ENCODE measurements around the gene PLAGL2.

GRCh38 chr20:32179934-32180333 lies 27.6 kb downstream of the PLAGL2 start:
- TF ChIP-seq CTCF (conservative IDR thresholded peaks at IDR 0.05; ENCODE audit: low read depth in 2 of 2) (no peak), POLR2AphosphoS5 (IDR thresholded peaks at IDR 0.05; ENCODE audit: low read depth) (no peak), EZH2 (IDR thresholded peaks at IDR 0.05; ENCODE audit: low read depth, unreplicated experiment) (no peak), REST (IDR thresholded peaks at IDR 0.05; ENCODE audit: unreplicated experiment) (no peak), EZH2phosphoT487 (IDR thresholded peaks at IDR 0.05; ENCODE audit: unreplicated experiment) (no peak), ZNF114 (CRISPR knock-in tag; IDR thresholded peaks at IDR 0.05) (no peak), NANOG (IDR thresholded peaks at IDR 0.05; ENCODE audit: borderline replicate concordance) (no peak), ETS1 (IDR thresholded peaks at IDR 0.05) (no peak), JUNB (IDR thresholded peaks at IDR 0.05; ENCODE audit: unreplicated experiment) (no peak), ZNF331 (CRISPR knock-in tag; IDR thresholded peaks at IDR 0.05; ENCODE audit: low read depth) (no peak), CREB1 (CRISPR knock-in tag; IDR thresholded peaks at IDR 0.05; ENCODE audit: low read depth) (no peak)

Measured in GM23338 (cell line).